Neural cell (in vitro differentiated cells): ENCODE measurements around the gene ABCA13.

ENCODE experiments used
- CTCF ChIP-seq: fragments of 450-650 bp; IDR thresholded peaks from 2 replicates; pipeline ENCODE4 v1.5.1; 2014; ENCODE audit warnings: antibody characterized with exemption, mild to moderate bottlenecking, moderate library complexity; ENCODE audit not compliant: poor library complexity, severe bottlenecking
- SMC3 ChIP-seq: fragments of 450-650 bp; conservative IDR thresholded peaks from 2 replicates; pipeline ENCODE4 v1.6.1; 2014; ENCODE audit warnings: antibody characterized with exemption, mild to moderate bottlenecking, moderate library complexity; ENCODE audit not compliant: poor library complexity

GRCh38 chr7:48398191-48398590 is 226.9 kb downstream of the ABCA13 start:
- no peak for TF ChIP-seq CTCF
- no peak for TF ChIP-seq SMC3
